HEK293T (cell line): ENCODE results near the gene PERCC1.

Source experiments
- CTCF ChIA-PET: fragments of 350-600 bp; formaldehyde crosslinking; extraction: SDS; loops from one replicate; lab custom pipeline; 2021; ENCODE audit warnings: antibody characterized with exemption, inconsistent platforms; lab: Yijun Ruan, JAX
- POLR2A ChIA-PET: fragments of 350-600 bp; formaldehyde crosslinking; extraction: SDS; loops from one replicate; lab custom pipeline; 2020; ENCODE audit warnings: antibody characterized with exemption, inconsistent platforms; lab: Yijun Ruan, JAX
- DNase-seq: peaks from one replicate; pipeline ENCODE4 v3.0.0; 2012; ENCODE audit warnings: mixed read lengths; ENCODE audit errors: extremely low spot score
- ARNT ChIP-seq: fragments of 450-650 bp; IDR thresholded peaks from 2 replicates; pipeline ENCODE4 v1.6.1; 2017; ENCODE audit warnings: mild to moderate bottlenecking
- BHLHE40 ChIP-seq: fragments of 450-650 bp; IDR thresholded peaks from 2 replicates; pipeline ENCODE4 v1.6.1; 2016; ENCODE audit warnings: mild to moderate bottlenecking, moderate library complexity, borderline replicate concordance
- CTBP1 ChIP-seq: fragments of 450-650 bp; IDR thresholded peaks from 2 replicates; pipeline ENCODE4 v1.6.1; 2016; ENCODE audit warnings: borderline replicate concordance
- ELF4 ChIP-seq: fragments of 450-650 bp; IDR thresholded peaks from 2 replicates; pipeline ENCODE4 v1.6.1; 2017; ENCODE audit warnings: antibody characterized with exemption
- FOXA1 ChIP-seq: fragments of 450-650 bp; IDR thresholded peaks from 2 replicates; pipeline ENCODE4 v1.6.1; 2016; ENCODE audit warnings: mild to moderate bottlenecking
- FOXK2 ChIP-seq: fragments of 450-650 bp; IDR thresholded peaks from 2 replicates; pipeline ENCODE4 v1.6.1; 2016; ENCODE audit warnings: mild to moderate bottlenecking
- FOXM1 ChIP-seq: fragments of 450-650 bp; IDR thresholded peaks from 2 replicates; pipeline ENCODE4 v1.6.1; 2017; ENCODE audit warnings: mild to moderate bottlenecking, borderline replicate concordance
- HDGF ChIP-seq: fragments of 450-650 bp; IDR thresholded peaks from 2 replicates; pipeline ENCODE4 v1.6.1; 2017; ENCODE audit warnings: antibody characterized with exemption, borderline replicate concordance
- L3MBTL2 ChIP-seq: fragments of 450-650 bp; conservative IDR thresholded peaks from 2 replicates; pipeline ENCODE4 v1.6.1; 2016; ENCODE audit warnings: mild to moderate bottlenecking
- LEF1 ChIP-seq: fragments of 450-650 bp; IDR thresholded peaks from 2 replicates; pipeline ENCODE4 v1.6.1; 2017; ENCODE audit warnings: mild to moderate bottlenecking, borderline replicate concordance
- NFRKB ChIP-seq: fragments of 450-650 bp; IDR thresholded peaks from 2 replicates; pipeline ENCODE4 v1.6.1; 2016; ENCODE audit warnings: mild to moderate bottlenecking, moderate library complexity
- PKNOX1 ChIP-seq: fragments of 450-650 bp; IDR thresholded peaks from 2 replicates; pipeline ENCODE4 v1.6.1; 2016
- SP1 ChIP-seq: fragments of 450-650 bp; IDR thresholded peaks from 2 replicates; pipeline ENCODE4 v1.6.1; 2017
- SUZ12 ChIP-seq: fragments of 450-650 bp; IDR thresholded peaks from 2 replicates; pipeline ENCODE4 v1.6.1; 2016; ENCODE audit warnings: mild to moderate bottlenecking
- TARDBP ChIP-seq: fragments of 450-650 bp; IDR thresholded peaks from 2 replicates; pipeline ENCODE4 v1.6.1; 2016
- ZNF384 ChIP-seq: fragments of 450-650 bp; IDR thresholded peaks from 2 replicates; pipeline ENCODE4 v1.6.1; 2016

Gene PERCC1

DNA sequence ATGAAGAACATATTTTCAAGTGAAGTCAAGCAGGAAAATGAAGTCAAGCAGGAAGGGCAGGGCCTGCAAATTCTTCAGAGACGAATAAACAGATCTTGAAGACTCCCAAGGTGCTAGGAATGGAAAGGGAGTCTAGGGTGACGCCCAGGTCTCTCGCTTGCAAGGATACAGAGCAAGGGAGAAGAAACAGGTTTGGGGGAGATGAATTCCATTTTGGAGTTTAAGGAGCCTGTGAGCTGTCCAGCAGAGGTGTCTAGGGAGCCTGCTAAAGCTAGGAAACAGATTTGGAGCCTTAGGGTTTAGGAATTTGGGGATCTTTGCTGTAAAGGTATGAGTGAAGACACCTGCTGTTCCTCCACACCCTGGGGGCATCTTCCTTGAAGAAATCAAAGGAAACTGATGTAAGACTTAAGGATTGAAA lies 14.3 kb upstream of the PERCC1 start:
- ChIA-PET POLR2A (no interaction called here), CTCF (no interaction called here)
- no peak for TF ChIP-seq NFRKB
- TF ChIP-seq ARNT: no peak
- no peak for TF ChIP-seq FOXK2
- TF ChIP-seq TARDBP: no peak
- TF ChIP-seq HDGF: no peak
- DNase-seq: no peak

- DNase-seq: no peak
- CTCF ChIA-PET: no interaction called here
- no peak for TF ChIP-seq HDGF
- no peak for TF ChIP-seq CTBP1
- TF ChIP-seq TARDBP: no peak
- TF ChIP-seq ARNT: no peak
- TF ChIP-seq ZNF384: no peak
- no peak for TF ChIP-seq LEF1
- TF ChIP-seq SP1: no peak
- TF ChIP-seq SUZ12: no peak
- no peak for TF ChIP-seq FOXM1
- no peak for TF ChIP-seq ELF4
- TF ChIP-seq BHLHE40: no peak
- TF ChIP-seq L3MBTL2: no peak
- no peak for TF ChIP-seq NFRKB
- no peak for TF ChIP-seq PKNOX1
- TF ChIP-seq FOXA1: no peak
- TF ChIP-seq FOXK2: no peak
- POLR2A ChIA-PET: interaction anchor here (0.7 to 1.8 kb wide), 18 partner anchors 10 to 151 kb away, joined by 3 to 18 read pairs (median 4); partner anchors contain the start of genes BAIAP3, PERCC1, TELO2 and UBE2I
Measured at GRCh38 chr16:1420111-1420539, 10.8 kb upstream of the PERCC1 start.

- TF ChIP-seq HDGF (no peak), ELF4 (no peak), FOXA1 (no peak), CTBP1 (no peak), SP1 (no peak), ZNF384 (no peak), L3MBTL2 (no peak), SUZ12 (no peak), LEF1 (no peak), TARDBP (no peak), NFRKB (no peak), ARNT (no peak), BHLHE40 (no peak), FOXK2 (no peak), PKNOX1 (no peak), FOXM1 (no peak)
- CTCF ChIA-PET: no interaction called here
- no peak for DNase-seq
- POLR2A ChIA-PET: no interaction called here
Measured at GRCh38 chr16:1422076-1422475, 8.8 kb upstream of the PERCC1 start.

DNA sequence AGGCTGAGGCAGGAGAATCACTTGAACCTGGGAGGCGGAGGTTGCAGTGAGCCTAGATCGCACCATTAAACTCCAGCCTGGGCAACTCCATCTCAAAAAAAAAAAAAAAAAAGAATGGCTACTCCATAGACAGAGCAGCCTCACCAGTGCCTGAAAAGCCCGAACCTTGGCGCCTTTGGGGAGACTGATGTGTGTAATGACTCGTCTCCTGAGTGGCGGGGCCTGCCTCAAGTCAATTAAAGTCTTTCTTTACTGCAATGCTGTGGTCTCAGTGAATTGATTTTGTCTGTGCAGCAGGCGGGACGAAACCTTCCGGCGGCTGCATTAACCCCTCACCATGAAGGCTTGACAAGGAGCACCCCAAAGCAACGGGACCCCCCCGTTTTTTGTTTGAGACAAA lies 6.8 kb upstream of the PERCC1 start:
- no peak for DNase-seq
- POLR2A ChIA-PET: no interaction called here
- CTCF ChIA-PET: interaction anchor here (0.6 kb wide), 1 partner anchor 18 kb away, joined by 8 read pairs; no protein-coding TSS in a partner anchor
- TF ChIP-seq FOXA1 (no peak), LEF1 (no peak), CTBP1 (no peak), NFRKB (no peak), ELF4 (no peak), PKNOX1 (peak; percentile 43)

DNA sequence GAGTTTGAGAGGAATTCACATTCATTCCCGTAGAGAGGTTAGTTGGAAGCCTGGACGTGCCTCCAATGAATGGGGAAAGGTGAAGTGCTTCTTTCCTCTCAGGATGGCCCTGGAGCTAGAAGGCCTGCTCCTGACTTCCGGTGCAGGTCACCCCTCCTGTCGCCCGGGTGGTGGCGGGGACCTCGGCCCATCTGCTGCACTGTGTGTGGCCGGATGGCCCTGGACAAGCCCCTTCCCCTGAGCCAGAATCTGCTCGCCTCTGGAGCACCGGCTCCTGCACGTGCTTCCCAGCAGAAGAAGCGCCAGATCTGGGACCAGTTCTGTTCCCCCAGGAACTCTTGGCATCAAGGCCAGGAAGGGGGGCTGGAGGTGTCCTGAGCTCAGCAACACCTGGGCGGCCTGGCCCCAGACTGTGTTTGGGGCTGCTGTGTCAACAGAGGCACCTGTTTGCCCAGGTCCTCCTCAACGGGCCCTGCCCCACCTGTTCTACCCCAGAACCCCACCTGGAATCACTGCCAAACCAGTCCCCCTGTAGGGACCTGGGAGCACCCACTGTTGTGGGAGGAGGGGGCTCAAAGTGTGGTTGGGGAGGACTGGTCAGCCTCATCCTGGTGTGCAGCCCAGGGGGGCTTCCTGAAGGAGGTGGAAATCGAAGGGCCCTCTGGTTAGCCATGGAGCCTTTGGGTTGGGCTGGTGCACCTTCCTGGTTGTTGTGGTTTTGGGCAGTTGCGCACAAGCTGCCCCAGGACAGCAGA lies 5.1 kb upstream of the PERCC1 start:
- DNase-seq: no peak
- ChIA-PET CTCF (no interaction called here), POLR2A (no interaction called here)
- no peak for TF ChIP-seq ZNF384
- no peak for TF ChIP-seq ARNT
- no peak for TF ChIP-seq SUZ12
- no peak for TF ChIP-seq L3MBTL2

DNA sequence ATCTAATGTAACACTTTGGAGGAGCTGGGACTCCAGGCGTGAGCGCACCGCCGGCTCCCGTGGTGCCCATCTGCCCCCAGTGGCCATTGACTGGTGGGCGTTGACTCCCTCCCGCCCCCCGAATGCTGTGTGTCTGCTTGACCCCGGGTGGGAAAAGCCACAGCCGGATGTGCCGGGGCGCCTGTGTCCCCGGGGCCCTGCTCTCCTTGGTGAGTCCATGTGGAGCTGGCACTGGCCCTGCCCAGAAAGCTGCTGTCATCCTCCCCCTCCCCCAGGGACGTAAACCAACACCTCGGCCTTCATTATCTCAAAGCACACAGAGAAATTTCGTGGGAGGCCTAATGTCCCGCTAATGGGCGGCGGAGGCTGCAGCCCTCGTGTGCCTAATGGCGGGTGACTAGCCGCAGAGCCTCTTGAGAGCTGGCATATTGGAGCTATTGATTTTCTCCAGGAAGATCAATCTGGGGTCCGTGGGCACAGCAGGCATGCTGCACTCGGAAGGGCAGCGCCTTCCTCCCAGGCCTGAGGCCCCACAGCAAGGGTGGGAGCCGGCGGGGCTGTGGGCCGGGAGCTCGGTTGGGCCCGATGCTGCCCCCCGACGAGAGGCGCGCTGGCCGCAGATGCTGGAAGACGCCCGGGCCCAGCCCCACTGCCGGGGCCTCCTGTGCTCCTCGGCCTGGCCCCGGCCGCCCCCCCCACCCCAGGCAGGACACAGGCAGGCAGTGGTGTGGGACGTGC lies 4.0 kb upstream of the PERCC1 start:
- POLR2A ChIA-PET: no interaction called here
- no peak for TF ChIP-seq SP1
- no peak for TF ChIP-seq FOXA1
- no peak for TF ChIP-seq FOXM1
- TF ChIP-seq PKNOX1: no peak
- TF ChIP-seq FOXK2: no peak
- TF ChIP-seq NFRKB: no peak
- no peak for TF ChIP-seq CTBP1
- no peak for DNase-seq
- CTCF ChIA-PET: no interaction called here
